Stimulated activated CD4-positive, alpha-beta T cell treated with anti-CD3 and anti-CD28 coated beads, TNF-alpha, amount 100 ng/mL, for 24 hours (primary cell): Measurements from ENCODE around the gene HLA-DMB.

ENCODE experiments used
- DNase-seq, 3 experiments: peaks; one replicate each; pipeline ENCODE4 v3.0.0-alpha.2; 2020; ENCODE audit warnings: low read depth in 3 of 3

Gene HLA-DMB

DNA sequence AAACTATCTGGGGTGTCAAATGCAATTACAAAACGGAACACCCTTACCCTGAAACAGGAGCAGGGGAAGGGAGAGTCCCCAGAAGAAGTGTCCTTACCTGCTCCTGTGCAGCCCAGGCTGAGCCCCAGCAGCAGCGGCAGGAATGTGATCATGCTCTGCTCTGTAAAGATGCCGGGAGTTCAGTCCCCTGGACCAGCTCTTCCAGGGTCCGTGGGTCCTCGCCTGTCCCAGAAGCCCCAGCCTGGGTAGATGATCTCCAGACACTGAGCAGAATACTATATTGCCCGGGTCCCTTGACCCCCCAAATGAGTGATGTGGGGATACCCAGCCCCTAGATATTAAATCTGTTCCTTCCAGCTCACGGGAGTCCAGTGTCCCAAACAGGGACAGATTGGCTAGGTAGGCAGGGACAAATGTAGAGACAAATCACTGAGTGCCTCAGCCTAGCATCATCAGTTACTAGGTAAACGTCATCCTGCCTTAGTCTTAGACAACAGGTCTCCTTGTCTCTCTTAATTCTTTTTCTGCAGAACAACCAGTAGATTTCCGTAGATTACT lies at the start of gene HLA-DMB:
Gene HLA-DMB, minus strand, starts transcription at position 373 of the 558 bp plus-strand sequence. Its CDS starts 221 bp downstream, at position 152.
- DNase-seq = peak in 1 of 3 experiments; percentile 45

DNA sequence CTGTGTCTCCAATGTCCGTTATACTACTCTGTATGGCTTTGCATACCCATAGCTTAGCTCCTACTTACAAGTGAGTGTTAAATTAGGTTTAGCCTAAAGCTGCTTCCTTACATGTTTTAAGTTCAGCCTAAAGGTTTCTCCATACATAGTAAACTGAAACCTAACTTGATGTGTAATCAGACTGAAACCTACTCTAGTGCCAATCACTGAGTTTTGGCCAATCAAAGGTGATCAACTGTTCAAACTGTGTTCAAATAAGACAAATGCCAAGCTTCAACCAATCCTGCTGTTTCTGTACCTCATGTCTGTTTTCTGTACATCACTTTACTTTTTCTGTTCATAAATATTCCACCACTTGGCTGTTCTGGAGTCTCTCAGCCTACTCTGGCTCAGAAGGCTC lies 48.5 kb upstream of the HLA-DMB start:
- no peak for DNase-seq

DNA sequence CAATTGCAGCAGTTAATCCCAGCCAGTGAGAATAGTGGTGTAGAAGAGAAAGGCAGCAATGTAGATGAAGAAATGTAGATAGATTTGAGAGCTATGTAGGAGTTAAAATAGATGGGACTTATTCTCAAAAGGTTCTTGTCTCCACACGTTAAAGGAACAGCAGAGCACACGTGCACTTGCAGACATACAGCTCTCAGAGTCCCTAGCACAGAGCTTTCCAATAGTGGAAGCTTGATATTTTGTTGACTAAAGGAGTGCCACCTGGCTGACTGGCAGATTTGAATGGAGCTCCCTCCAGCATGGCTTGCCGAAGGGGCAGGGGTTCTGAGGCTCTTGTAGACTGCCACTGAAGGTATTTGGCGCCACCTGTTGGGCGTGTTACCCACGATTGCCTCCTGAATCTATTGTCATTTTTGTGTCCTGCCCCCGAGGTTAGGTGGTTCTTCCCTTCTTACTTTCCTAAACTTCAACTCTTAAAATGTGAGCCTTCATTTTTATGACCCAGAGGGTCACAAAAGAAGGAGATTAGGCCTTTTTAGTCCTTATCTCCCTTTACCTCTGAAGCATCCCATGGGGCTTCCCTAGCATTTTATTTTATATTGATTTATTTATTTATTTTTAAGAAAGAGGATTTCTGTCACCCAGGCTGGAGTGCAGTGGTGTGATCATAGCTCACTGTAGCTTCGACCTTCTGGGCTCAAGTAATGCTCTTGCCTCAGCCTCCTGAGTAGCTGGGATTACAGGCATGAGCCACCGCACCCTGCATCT lies 44.0 kb upstream of the HLA-DMB start:
- DNase-seq = peak; percentile 75 to 89 (median 87)

GRCh38 chr6:32983964-32984621 lies 43.3 kb upstream of the HLA-DMB start:
- DNase-seq = no peak

DNA sequence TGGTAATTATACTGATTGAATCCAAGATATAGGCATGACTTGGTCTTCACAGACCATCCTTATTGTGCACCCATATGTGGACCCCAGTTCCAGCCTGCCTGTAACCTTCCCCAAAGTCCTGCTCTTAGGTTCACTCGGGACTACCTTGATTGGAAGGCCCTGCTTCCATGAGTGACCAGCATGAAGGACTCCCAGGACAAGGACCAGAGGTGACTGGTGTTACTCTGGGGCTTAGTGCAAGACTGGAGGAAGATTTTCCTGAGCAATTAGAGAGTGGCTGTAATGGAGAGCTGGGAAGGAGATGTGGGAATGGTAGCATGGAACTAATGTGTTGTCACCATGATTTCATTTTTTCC lies 42.6 kb upstream of the HLA-DMB start:
- DNase-seq = no peak

GRCh38 chr6:32982702-32983492 lies 42.1 kb upstream of the HLA-DMB start:
- DNase-seq = no peak

- DNase-seq = no peak
Measured at GRCh38 chr6:32982084-32982701, 41.4 kb upstream of the HLA-DMB start.

GRCh38 chr6:32980488-32981038 lies 39.7 kb upstream of the HLA-DMB start:
- DNase-seq = no peak

DNA sequence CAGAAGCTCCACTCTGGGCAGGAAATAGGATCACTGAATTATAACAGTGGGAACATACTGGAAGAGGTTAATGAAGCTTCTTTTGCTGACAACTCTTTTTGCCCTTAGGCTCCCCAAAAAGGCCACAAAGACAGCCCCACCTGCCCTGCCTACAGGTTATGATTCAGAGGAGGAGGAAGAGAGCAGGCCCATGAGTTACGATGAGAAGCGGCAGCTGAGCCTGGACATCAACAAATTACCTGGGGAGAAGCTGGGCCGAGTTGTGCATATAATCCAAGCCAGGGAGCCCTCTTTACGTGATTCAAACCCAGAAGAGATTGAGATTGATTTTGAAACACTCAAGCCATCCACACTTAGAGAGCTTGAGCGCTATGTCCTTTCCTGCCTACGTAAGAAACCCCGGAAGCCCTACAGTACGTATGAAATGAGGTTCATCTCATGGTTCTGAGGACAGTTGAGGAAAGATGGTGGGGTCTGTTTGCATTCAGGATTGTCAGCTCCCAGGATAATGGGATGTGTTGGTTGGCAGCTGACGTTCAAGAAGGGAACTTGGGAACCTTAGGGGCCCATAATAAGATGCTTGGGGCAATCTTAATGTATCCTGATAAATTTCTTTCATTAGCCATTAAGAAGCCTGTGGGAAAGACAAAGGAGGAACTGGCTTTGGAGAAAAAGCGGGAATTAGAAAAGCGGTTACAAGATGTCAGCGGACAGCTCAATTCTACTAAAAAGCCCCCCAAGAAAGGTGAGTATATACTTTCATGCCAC lies 39.1 kb upstream of the HLA-DMB start:
- no peak for DNase-seq

- no peak for DNase-seq
Measured at GRCh38 chr6:32977953-32978324, 37.1 kb upstream of the HLA-DMB start.

GRCh38 chr6:32977272-32977952 lies 36.6 kb upstream of the HLA-DMB start:
- no peak for DNase-seq

GRCh38 chr6:32976334-32977069 lies 35.7 kb upstream of the HLA-DMB start:
- no peak for DNase-seq

GRCh38 chr6:32975886-32976285 lies 35.1 kb upstream of the HLA-DMB start:
- no peak for DNase-seq

- DNase-seq = no peak
Measured at GRCh38 chr6:32974541-32975308, 33.9 kb upstream of the HLA-DMB start.

- no peak for DNase-seq
Measured at GRCh38 chr6:32974016-32974333, 33.1 kb upstream of the HLA-DMB start.

- DNase-seq = peak in 1 of 3 experiments; percentile 49
Measured at GRCh38 chr6:32973144-32974015, 32.6 kb upstream of the HLA-DMB start.

- peak in 1 of 3 experiments; percentile 48 for DNase-seq
Measured at GRCh38 chr6:32972353-32973143, 31.7 kb upstream of the HLA-DMB start.
